K562 treated with DMSO at 1 percent for 24 hours (cell line): ENCODE measurements around the gene ACTN2. TPM values are rescaled to one million over a fixed set of nuclear protein-coding genes. Genes with fewer than 3 reads are reported as not detected.

Experiments used
- total RNA-seq: library from RNA; unstranded; fragments of 300-600 nt; gene quantifications from 2 replicates; pipeline ENCODE4 v1.2.3, GENCODE V29; 2022; ENCODE audit warnings: low read depth; ENCODE audit not compliant: insufficient read depth

Gene ACTN2
- 0.59 and 1.1 TPM in 2 replicates for total RNA-seq

DNA sequence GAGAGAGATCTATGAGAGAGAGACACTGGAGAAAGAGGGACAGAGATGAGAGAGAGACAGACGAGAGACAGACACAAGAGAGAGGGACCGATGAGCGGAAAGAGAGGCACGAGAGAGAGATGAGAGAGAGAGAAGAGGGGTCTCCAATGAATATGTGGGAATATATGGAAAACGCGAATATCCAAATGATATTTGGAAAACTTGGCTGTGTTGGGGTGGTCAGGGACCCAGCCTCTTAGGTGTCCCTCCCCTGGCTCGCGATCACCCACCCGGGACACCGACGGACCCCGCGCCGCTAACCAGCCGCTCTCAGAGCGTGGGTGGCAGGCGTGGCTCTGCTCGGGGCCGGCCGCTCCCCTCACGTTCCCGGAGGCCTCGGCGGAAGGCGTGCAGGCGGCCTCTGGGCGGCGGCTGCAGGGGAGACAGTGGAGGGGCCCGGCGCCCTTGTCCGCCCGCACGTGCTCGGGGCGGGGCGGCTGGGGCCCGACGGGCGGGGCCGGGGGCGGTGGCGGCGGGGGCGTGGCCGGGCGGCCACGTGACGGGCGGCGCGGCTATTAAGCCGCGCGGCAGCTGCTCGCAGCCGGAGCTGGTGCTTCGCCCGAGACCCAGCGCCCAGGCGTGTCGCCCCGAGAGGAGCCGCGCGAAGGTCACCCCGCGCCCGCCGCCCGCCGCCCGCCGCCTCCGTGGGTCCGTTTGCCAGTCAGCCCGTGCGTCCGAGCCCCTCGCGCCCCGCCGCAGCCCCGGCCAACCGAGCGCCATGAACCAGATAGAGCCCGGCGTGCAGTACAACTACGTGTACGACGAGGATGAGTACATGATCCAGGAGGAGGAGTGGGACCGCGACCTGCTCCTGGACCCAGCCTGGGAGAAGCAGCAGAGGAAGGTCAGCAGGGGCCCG is at the start of gene ACTN2:
Gene ACTN2 (plus strand): TSS at position 583 of the 898 bp plus-strand sequence. CDS start 175 bp downstream, at position 758.

DNA sequence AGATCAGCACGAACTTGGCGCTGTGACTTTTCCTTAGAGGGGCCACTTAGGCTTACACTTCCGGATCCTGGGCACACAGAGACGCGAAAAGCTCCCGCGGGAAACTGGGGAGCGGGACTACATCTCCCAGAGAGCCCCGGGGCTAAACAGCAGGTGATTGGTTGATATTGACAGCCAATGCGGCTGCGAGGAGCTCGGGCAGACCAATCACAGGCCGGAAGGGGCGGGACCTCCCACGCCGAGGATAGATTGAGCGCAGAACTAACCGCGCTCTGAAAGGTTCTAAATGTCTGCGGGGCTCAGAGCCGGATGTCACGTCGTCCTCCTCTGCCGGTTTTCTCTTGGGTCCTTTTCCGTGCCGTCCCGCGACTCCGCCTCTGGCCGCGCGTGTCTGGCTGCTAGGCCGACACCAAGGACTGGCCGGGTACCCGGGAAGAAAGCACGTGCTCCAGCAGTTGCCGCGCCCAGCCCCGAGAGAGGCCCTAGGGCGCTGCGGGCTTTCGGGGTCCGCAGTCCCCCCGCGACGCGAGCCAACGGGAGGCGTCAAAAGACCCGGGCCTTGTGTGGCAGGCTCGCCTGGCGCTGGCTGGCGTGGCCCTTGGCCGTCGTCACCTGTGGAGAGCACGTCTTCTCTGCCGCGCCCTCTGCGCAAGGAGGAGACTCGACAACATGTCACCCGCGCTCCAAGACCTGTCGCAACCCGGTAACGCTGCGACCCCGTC is 108.9 kb downstream of the ACTN2 start, which contains the start of gene MTR:
Gene MTR (plus strand): TSS at position 258 of the 722 bp plus-strand sequence. CDS start 412 bp downstream, at position 670.

Other genes starting within 250 kb of the ACTN2 start
- gene LGALS8, start 162.5 kb upstream of the ACTN2 start, total RNA-seq, result 43.1 and 50.3 TPM in 2 replicates
- gene HEATR1, start 82.0 kb upstream of the ACTN2 start, total RNA-seq, result 8.3 and 10.8 TPM in 2 replicates
- 8.1 and 9.0 TPM in 2 replicates for gene MTR, start 108.8 kb downstream of the ACTN2 start, total RNA-seq